Suprapubic skin (tissue), 4 donors: ENCODE measurements around the gene HOXB5. TPM values are rescaled to one million over a fixed set of nuclear protein-coding genes. Genes with fewer than 3 reads are reported as not detected.
A peak's percentile ranks its signal among the peaks of the same experiment; 100 is the strongest.

Experiments
- DNase-seq, 2 donors: peaks; one replicate each; pipeline ENCODE4 v3.0.0-alpha.2; 2019; ENCODE audit warnings: low spot score in 2 of 2
- H3K27ac ChIP-seq: fragments of 200-600 bp; sonication (generic); one replicate; pipeline ENCODE4 v1.5.1; 2019
- H3K27me3 ChIP-seq: fragments of 200-600 bp; sonication (generic); one replicate; pipeline ENCODE4 v1.5.1; 2019
- H3K36me3 ChIP-seq: fragments of 200-600 bp; sonication (generic); one replicate; pipeline ENCODE4 v1.5.1; 2019
- H3K4me1 ChIP-seq: fragments of 200-600 bp; sonication (generic); one replicate; pipeline ENCODE4 v1.5.1; 2019
- H3K4me3 ChIP-seq: fragments of 200-600 bp; sonication (generic); one replicate; pipeline ENCODE4 v1.5.1; 2019; ENCODE audit warnings: mild to moderate bottlenecking
- H3K9me3 ChIP-seq: fragments of 200-600 bp; sonication (generic); one replicate; pipeline ENCODE4 v1.5.1; 2019
- CTCF ChIP-seq, 2 donors: fragments of 200-600 bp in 1 of 2; fragments of 450-650 bp in 1 of 2; sonication (generic) in 1 of 2; IDR thresholded peaks; one replicate each; pipeline ENCODE4 v1.5.1; 2016 to 2019; ENCODE audit warnings: antibody characterized with exemption in 2 of 2, mild to moderate bottlenecking in 1 of 2, moderate library complexity in 1 of 2
- EP300 ChIP-seq: sonication (generic); formaldehyde crosslinking; IDR thresholded peaks from one replicate; pipeline ENCODE4 v1.6.1; 2017; ENCODE audit warnings: antibody characterized with exemption
- POLR2A ChIP-seq, 2 donors: fragments of 450-650 bp; IDR thresholded peaks; one replicate each; pipeline ENCODE4 v1.6.1; 2017; ENCODE audit warnings: antibody characterized with exemption in 2 of 2, mild to moderate bottlenecking in 2 of 2, moderate library complexity in 2 of 2
- POLR2AphosphoS5 ChIP-seq, 3 donors: sonication (generic); formaldehyde crosslinking; IDR thresholded peaks; one replicate each; pipeline ENCODE4 v1.6.1; 2017; ENCODE audit warnings: antibody characterized with exemption in 3 of 3
- whole genome bisulfite sequencing: methylation state at CpG from one replicate; pipeline ENCODE4 v1.1.5; 2018; 5-methylcytosine and 5-hydroxymethylcytosine counted together
- total RNA-seq, 4 donors: library from RNA; depleted of rRNA; stranded (reverse); fragments of >200 nt; gene quantifications; one replicate each; pipeline ENCODE4 v1.1.0, GENCODE V29; 2016

The HOXB5 gene
- total RNA-seq, 4 donors from 2014 or later, result 0.72 to 0.80 TPM; not detected in 2

- peak overlapping the region; percentile 77 for H3K27ac ChIP-seq
- H3K9me3 ChIP-seq, result no peaks in the 10 kb centered on the region
- peaks cover 53% of the 10 kb centered on the region for H3K4me1 ChIP-seq
- TF ChIP-seq POLR2AphosphoS5 (IDR thresholded peaks at IDR 0.05), result no peak
- TF ChIP-seq CTCF (IDR thresholded peaks at IDR 0.05), result no peak
- no peak for TF ChIP-seq POLR2A (IDR thresholded peaks at IDR 0.05)
- no peak for TF ChIP-seq EP300
- peak overlapping the region; percentile 66 for H3K4me3 ChIP-seq
- DNase-seq, result no peak
- H3K36me3 ChIP-seq, result no peaks in the 10 kb centered on the region
- WGBS, result 35% methylated on average over 32 of the region's 34 CpGs
- H3K27me3 ChIP-seq, result peaks cover 2% of the 10 kb centered on the region
Observed at GRCh38 chr17:48586355-48587258, 7.0 kb downstream of the HOXB5 start.

GRCh38 chr17:48584223-48584741, 9.3 kb downstream of the HOXB5 start:
- 27% methylated on average over 2 of the region's 2 CpGs for WGBS
- peak overlapping the region; percentile 66 for H3K4me3 ChIP-seq
- H3K9me3 ChIP-seq, result no peaks in the 10 kb centered on the region
- H3K27me3 ChIP-seq, result peaks cover 6% of the 10 kb centered on the region
- H3K36me3 ChIP-seq, result no peaks in the 10 kb centered on the region
- peak overlapping the region; percentile 77 for H3K27ac ChIP-seq
- DNase-seq, result no peak
- H3K4me1 ChIP-seq, result peaks cover 70% of the 10 kb centered on the region
- no peak for TF ChIP-seq POLR2A (IDR thresholded peaks at IDR 0.05)
- TF ChIP-seq EP300, result no peak
- no peak for TF ChIP-seq CTCF (IDR thresholded peaks at IDR 0.05)
- TF ChIP-seq POLR2AphosphoS5 (IDR thresholded peaks at IDR 0.05), result no peak

- Histone ChIP-seq H3K4me3 (no peak overlapping the region), H3K27me3 (peaks cover 6% of the 10 kb centered on the region), H3K4me1 (peaks cover 73% of the 10 kb centered on the region), H3K36me3 (no peaks in the 10 kb centered on the region), H3K9me3 (no peaks in the 10 kb centered on the region), H3K27ac (no peak overlapping the region)
- TF ChIP-seq EP300 (no peak), CTCF (IDR thresholded peaks at IDR 0.05) (no peak), POLR2A (IDR thresholded peaks at IDR 0.05) (no peak), POLR2AphosphoS5 (IDR thresholded peaks at IDR 0.05) (no peak)
- no peak for DNase-seq
- WGBS, result 70% methylated on average over 3 of the region's 3 CpGs
Observed at GRCh38 chr17:48583708-48584222, 9.8 kb downstream of the HOXB5 start.

GRCh38 chr17:48582750-48583069, 10.9 kb downstream of the HOXB5 start:
- TF ChIP-seq CTCF (IDR thresholded peaks at IDR 0.05) (no peak), POLR2A (IDR thresholded peaks at IDR 0.05) (no peak), POLR2AphosphoS5 (IDR thresholded peaks at IDR 0.05) (no peak), EP300 (no peak)
- WGBS, result 66% methylated on average over 7 of the region's 7 CpGs
- Histone ChIP-seq H3K36me3 (no peaks in the 10 kb centered on the region), H3K4me1 (peaks cover 74% of the 10 kb centered on the region), H3K4me3 (peak overlapping the region; percentile 69), H3K27me3 (peaks cover 6% of the 10 kb centered on the region), H3K27ac (peak overlapping the region; percentile 25), H3K9me3 (no peaks in the 10 kb centered on the region)
- no peak for DNase-seq
